22Rv1 (cell line): Measurements from ENCODE around the gene PROSER2.

Experiments used
- H3K27ac ChIP-seq: fragments of 450-650 bp; 2 replicates; pipeline ENCODE4 v1.5.1; 2017
- ZFX ChIP-seq: fragments of 450-650 bp; IDR thresholded peaks from 2 replicates; pipeline ENCODE4 v1.6.1; 2017; ENCODE audit warnings: antibody characterized with exemption, borderline replicate concordance
- TF ChIP-seq, protein P1 (sequence below): fragments of 450-650 bp; IDR thresholded peaks from 2 replicates; pipeline ENCODE4 v1.5.1; 2017; ENCODE audit warnings: mild to moderate bottlenecking

The PROSER2 gene

DNA sequence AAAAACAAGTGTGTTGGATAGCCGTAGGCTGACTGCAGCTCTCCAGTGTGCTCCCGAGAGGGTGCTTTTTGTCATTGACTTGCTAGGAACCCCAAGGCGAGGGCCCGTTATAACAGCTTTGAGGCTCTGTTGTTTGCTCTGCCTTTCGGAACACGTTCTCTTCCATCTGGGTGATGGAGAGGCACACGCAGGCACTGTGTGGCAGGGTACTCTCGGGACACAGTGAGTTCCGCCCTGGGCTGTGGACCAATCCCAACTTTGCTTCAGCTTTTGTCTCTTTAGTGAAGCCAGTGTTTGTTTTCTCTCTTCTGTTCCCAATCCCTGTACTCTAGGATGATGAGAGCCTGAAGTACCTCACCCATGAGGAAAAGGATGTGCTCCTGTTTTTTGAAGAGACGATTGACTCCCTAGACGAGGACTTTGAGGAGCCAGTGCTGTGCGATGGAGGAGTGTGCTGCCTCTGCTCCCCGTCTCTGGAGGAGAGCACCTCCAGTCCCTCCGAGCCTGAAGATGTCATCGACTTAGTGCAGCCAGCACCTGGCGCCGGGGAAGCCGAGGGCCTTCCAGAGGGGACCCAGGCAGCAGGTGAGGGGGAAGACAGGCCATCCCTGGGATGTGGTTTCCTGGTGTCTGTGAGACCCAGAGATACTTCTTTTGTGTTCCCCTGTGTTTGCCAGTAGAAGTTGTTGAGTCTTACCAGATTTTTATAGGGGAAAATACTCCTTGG is 43.2 kb downstream of the PROSER2 start:
- no peak overlapping the region for H3K27ac ChIP-seq
- no peak for TF ChIP-seq ZFX
- TF ChIP-seq, protein P1, sequence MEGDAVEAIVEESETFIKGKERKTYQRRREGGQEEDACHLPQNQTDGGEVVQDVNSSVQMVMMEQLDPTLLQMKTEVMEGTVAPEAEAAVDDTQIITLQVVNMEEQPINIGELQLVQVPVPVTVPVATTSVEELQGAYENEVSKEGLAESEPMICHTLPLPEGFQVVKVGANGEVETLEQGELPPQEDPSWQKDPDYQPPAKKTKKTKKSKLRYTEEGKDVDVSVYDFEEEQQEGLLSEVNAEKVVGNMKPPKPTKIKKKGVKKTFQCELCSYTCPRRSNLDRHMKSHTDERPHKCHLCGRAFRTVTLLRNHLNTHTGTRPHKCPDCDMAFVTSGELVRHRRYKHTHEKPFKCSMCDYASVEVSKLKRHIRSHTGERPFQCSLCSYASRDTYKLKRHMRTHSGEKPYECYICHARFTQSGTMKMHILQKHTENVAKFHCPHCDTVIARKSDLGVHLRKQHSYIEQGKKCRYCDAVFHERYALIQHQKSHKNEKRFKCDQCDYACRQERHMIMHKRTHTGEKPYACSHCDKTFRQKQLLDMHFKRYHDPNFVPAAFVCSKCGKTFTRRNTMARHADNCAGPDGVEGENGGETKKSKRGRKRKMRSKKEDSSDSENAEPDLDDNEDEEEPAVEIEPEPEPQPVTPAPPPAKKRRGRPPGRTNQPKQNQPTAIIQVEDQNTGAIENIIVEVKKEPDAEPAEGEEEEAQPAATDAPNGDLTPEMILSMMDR = no peak

- no peak overlapping the region for H3K27ac ChIP-seq
These were observed 46.1 kb downstream of the PROSER2 start for GRCh38 chr10:11869219-11869618.

GRCh38 chr10:11869743-11870460 is 46.7 kb downstream of the PROSER2 start:
- no peak for TF ChIP-seq ZFX
- TF ChIP-seq, protein P1 = no peak
- H3K27ac ChIP-seq = no peak overlapping the region

More at GRCh38 chr10:11869219-11869618, 46.1 kb downstream of the PROSER2 start:
- TF ChIP-seq, protein P1 = no peak
- TF ChIP-seq ZFX = no peak

DNA sequence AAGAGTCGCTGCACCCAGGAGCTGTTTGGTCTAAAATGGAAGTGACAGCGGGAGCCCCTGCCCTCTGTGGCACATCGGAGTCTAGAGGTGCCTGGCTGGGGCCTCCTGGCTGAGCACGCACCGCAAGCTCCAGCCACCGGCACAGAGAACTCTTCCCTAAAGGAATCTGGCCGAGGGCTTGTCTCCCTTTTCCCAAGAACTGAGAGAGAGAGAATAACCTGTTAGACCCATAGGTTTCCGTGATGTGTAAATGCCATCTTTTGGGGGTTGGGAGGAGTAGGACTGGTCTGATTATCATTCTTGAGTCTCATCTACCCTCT is 47.3 kb downstream of the PROSER2 start:
- H3K27ac ChIP-seq = no peak overlapping the region
- no peak for TF ChIP-seq ZFX
- TF ChIP-seq, protein P1 = no peak

DNA sequence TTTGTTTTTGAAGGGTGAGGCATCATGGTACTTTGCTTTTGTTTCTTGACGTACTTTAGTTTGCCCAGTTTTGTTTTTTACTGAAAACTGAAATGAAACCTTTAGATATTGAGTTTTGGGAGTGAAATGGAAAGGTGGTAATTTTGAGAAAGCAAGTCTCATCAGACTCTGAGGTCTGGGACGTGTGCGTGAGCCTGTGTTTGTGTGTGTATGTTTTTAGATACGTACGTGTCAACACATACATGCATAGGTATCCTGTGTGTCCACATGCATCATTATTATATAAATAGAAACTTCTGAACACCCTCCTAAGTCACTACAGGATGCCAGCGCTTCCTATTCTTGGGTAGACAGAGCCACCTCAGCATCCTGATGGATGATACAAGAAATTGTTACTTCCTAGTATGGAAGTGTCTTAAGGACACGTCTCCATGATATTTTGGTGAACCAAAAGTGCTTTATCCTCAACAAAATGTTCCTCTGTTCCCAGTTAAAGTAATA is 47.8 kb downstream of the PROSER2 start:
- no peak overlapping the region for H3K27ac ChIP-seq
- TF ChIP-seq, protein P1 = no peak
- TF ChIP-seq ZFX = no peak

GRCh38 chr10:11871466-11871865 is 48.3 kb downstream of the PROSER2 start:
- H3K27ac ChIP-seq = no peak overlapping the region
- TF ChIP-seq, protein P1 = no peak
- no peak for TF ChIP-seq ZFX
